Activated CD4-positive, alpha-beta T cell treated with anti-CD3 and anti-CD28 coated beads, Interleukin-2, amount 50 U/mL, for 24 hours (primary cell): ENCODE data around the gene NEB.

Experiments
- DNase-seq, 2 donors: peaks; one replicate each; pipeline ENCODE4 v3.0.0-alpha.2; 2020; ENCODE audit warnings: low read depth in 1 of 2, low spot score in 1 of 2

Gene NEB

DNA sequence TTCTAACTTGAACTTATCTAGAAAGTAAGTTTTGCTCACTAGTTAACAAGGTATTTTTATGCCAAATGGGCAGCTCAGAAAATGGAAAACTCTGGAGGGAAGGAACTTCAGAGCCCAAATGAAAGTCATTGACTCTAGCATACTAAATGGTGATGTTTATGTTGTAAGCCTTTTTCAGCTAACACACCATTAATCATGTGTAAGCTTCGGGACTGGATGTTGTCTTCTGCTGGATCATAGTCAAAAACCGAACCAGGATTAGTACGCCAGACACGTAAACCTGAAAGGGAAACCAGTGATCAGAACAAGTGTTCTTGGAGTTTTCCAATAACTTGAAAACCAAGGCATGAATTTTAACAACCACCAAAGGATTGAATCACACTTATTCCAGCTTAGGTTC lies 242.8 kb downstream of the NEB start:
- no peak for DNase-seq

DNA sequence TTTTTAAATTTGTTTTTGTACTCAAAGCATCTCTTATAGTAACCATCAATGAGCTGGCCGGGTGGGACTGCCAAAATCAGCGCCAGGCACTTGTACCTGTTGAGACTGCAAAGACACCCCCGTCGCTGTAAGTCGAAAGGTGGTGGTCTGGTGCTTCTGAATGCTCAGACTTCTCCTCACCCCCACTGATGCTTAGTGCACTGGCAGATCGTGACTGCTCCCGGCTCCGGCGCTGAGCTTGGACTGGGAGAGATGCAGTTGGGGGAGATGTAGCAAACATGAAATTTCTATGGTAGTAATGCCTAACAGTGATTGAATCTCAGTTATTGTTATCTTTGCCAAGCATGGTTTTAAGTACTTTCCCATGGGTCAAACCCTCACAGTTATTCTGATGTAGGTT lies 244.0 kb downstream of the NEB start:
- DNase-seq = no peak

- no peak for DNase-seq
Measured at GRCh38 chr2:151486053-151486452, 248.2 kb downstream of the NEB start.

- no peak for DNase-seq
Measured at GRCh38 chr2:151484100-151484499, 250.2 kb downstream of the NEB start.

DNA sequence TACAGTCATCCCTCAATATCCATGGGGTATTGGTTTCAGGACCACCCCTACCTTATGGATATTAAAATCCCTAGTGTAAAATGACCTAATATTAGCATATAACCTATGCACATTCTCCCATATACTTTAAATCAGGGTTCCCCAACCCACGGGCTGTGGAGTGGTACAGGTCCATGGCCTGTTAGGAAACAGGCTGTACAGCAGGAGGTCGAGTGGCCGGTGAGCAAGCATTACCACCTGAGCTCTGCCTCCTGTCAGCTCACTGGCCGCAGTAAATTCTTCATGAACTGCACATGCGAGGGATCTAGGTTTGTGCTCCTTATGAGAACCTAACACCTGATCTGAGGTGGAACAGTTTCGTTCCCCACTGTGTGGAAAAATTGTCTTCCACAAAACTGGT lies 250.7 kb downstream of the NEB start:
- DNase-seq = no peak

DNA sequence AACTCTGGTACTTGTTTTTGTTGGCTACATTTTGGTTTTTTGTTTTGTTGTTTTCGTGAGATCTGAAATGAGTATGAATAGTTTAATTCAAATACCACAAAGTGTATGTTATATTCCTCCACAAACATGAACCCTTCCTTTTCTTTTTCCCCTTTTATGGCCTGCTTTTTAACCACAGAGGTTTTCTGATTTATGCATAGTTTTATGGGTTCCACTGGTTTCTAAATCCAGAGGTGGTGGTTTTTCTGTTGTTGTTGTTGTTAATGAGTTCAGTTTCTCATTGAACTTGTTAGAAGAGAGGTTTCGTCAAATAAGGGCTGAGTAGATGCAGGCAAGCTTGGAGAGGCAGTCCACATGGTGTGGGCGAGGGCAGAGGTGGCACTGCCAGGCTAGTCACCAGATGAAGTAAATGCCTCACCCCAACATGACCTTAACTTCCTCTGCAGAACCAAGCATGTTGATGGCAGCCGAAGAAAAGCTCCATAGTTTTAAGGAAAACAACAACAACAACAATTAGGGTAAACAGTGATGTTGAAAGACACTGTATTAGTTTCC lies 252.0 kb downstream of the NEB start:
- no peak for DNase-seq

DNA sequence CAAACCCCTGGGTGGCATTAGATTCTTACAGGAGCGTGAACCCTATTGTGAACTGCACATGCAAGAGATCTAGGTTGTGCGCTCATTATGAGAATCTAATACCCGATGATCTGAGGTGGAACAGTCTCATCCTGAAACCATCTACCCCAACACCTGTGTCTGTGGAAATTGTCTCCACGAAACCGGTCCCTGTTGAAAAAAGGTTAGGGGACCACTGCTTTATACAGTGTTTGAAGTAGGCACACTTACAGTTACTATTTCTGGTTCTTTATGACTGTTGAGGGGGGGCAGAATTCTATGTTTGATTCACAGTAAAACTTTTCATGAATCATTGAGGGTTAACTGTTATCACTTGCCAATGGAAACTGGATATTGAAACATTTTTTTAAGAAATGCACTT lies 252.5 kb downstream of the NEB start:
- peak in 1 of 2 donors; percentile 39 for DNase-seq

GRCh38 chr2:151478011-151478410 lies 256.3 kb downstream of the NEB start:
- DNase-seq = no peak

DNA sequence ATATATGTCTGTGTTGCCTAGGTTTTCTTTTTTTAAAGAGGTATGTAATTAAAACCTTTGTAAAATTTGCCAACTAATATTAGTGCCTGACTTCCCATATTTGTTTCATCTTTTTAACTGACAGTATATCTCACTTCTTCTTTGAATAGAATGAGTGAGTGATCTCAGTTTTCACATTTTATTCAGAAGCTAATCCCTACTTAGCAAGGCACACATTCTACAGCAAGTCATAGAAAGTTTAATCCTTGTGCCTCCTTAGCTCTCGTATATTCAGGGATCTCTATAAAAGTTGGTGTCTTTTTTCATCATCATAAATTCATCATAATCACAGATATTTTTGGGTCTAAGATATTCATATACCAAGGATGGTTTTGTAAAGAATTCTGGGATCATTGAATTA lies 258.0 kb downstream of the NEB start:
- DNase-seq = no peak

- DNase-seq = no peak
Measured at GRCh38 chr2:151475071-151475470, 259.2 kb downstream of the NEB start.

- no peak for DNase-seq
Measured at GRCh38 chr2:151472966-151473365, 261.3 kb downstream of the NEB start.

DNA sequence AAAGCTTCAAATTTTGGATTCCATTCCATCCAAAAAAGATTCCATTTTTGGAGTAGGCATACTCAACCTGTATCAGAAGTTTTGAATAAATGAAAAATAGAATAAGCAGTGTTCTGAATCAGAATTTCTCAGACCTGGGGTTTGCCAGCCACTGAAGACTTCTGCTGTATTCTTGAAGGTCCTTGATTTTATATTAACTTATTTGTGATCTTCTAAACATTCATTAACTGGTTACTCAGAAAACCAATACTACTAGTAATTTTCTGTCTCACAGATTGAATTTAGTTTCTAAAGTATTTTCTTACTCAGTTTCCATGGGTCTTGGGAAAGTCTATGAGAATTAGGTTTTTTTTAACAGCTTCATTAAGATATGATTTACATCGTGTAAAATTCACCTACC lies 263.7 kb downstream of the NEB start:
- DNase-seq = no peak

- DNase-seq = no peak
Measured at GRCh38 chr2:151465771-151466170, 268.5 kb downstream of the NEB start.

GRCh38 chr2:151459358-151459757 lies 274.9 kb downstream of the NEB start:
- no peak for DNase-seq

GRCh38 chr2:151439127-151439526 lies 295.1 kb downstream of the NEB start:
- no peak for DNase-seq

GRCh38 chr2:151438506-151438905 lies 295.8 kb downstream of the NEB start:
- DNase-seq = no peak

GRCh38 chr2:151437630-151438029 lies 296.6 kb downstream of the NEB start:
- peak in 1 of 2 donors; percentile 7 for DNase-seq
